D721Med (cell line): ENCODE results near the gene SORL1-AS1.

ENCODE experiments used
- DNase-seq: peaks from one replicate; pipeline ENCODE4 v3.0.0; 2011; ENCODE audit warnings: low spot score; ENCODE audit not compliant: insufficient read length
- FAIRE-seq: peaks from 2 replicates; lab custom pipeline; 2011; peaks lifted over from hg19 to GRCh38; lab: Jason Lieb, UNC
- CTCF ChIP-seq: IDR thresholded peaks from 2 replicates; pipeline ENCODE4 v1.5.1; 2012; ENCODE audit warnings: mild to moderate bottlenecking, control low read depth; ENCODE audit not compliant: insufficient read depth; ENCODE audit errors: missing control alignments

The SORL1-AS1 gene

GRCh38 chr11:121466063-121466794 is 13.5 kb upstream of the SORL1-AS1 start:
- FAIRE-seq (no peak), DNase-seq (no peak)
- TF ChIP-seq CTCF, result no peak

GRCh38 chr11:121465709-121466062 is 12.9 kb upstream of the SORL1-AS1 start:
- FAIRE-seq (no peak), DNase-seq (no peak)
- no peak for TF ChIP-seq CTCF

GRCh38 chr11:121464352-121464946 is 11.7 kb upstream of the SORL1-AS1 start:
- TF ChIP-seq CTCF, result no peak
- FAIRE-seq (no peak), DNase-seq (no peak)

- FAIRE-seq (no peak), DNase-seq (no peak)
- no peak for TF ChIP-seq CTCF
Measured at GRCh38 chr11:121463689-121464335, 11.0 kb upstream of the SORL1-AS1 start.

- no peak for TF ChIP-seq CTCF
- DNase-seq (no peak), FAIRE-seq (no peak)
Measured at GRCh38 chr11:121461843-121462242, 9.1 kb upstream of the SORL1-AS1 start.

GRCh38 chr11:121460941-121461514 is 8.3 kb upstream of the SORL1-AS1 start:
- FAIRE-seq (no peak), DNase-seq (no peak)
- no peak for TF ChIP-seq CTCF
